ENCODE measurements around the gene PDE3B.

GRCh38 chr11:14669958-14670357 lies 26.4 kb downstream of the PDE3B start:
- TF ChIP-seq CTCF (IDR thresholded peaks at IDR 0.05) (no peak), TAF1 (IDR thresholded peaks at IDR 0.05; ENCODE audit: borderline replicate concordance, low read depth, low read length) (no peak), MEF2A (IDR thresholded peaks at IDR 0.05; ENCODE audit: borderline replicate concordance, low read depth) (no peak), FOSL2 (IDR thresholded peaks at IDR 0.05; ENCODE audit: borderline replicate concordance, low read depth) (no peak), EP300 (IDR thresholded peaks at IDR 0.05; ENCODE audit: borderline replicate concordance in 1 of 2, low read depth in 1 of 2, low read length in 1 of 2) (peak in 1 of 2 experiments; percentile 31; a peak in 1 of 4 replicates), POLR2AphosphoS5 (IDR thresholded peaks at IDR 0.05; ENCODE audit: low read depth, low read length) (no peak), TCF12 (IDR thresholded peaks at IDR 0.05) (no peak)

All from SK-N-SH (cell line).